GM21360 (cell line): ENCODE measurements around the gene PAX5.

ENCODE experiments used
- ATAC-seq: cut with Tn5 transposase; IDR thresholded peaks from one replicate; pipeline ENCODE4 v1.9.1; 2021; ENCODE audit warnings: mild to moderate bottlenecking, moderate library complexity; ENCODE audit not compliant: unreplicated experiment

The PAX5 gene

GRCh38 chr9:36789886-36790285 lies 244.2 kb downstream of the PAX5 start:
- no peak for ATAC-seq

- ATAC-seq = no peak
Observed at GRCh38 chr9:36788534-36788933, 245.5 kb downstream of the PAX5 start.

DNA sequence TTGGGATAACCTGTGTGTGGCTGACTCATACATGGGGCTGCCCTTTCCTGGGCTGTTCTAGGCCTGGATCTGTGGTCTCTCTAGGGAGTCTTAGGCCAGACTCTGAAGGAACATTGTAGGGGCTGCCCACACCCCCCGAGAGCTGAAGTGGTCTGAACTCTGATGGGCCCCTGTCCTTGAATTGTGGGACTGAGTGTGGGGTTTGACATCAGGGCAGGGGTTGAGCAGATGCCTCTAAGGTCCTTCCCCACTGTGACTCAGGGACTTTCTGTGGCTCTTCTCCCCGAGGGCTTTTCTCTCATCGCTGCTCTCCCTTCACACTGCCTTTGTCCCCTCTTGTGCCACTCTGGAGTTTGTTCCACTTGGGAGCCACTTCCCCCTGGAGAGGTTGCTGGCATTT lies 246.4 kb downstream of the PAX5 start:
- no peak for ATAC-seq
